HG03066 (cell line): ENCODE results near the gene DCTD.

Experiments
- ATAC-seq: cut with Tn5 transposase; IDR thresholded peaks from one replicate; pipeline ENCODE4 v1.9.1; 2021; ENCODE audit warnings: low read depth; ENCODE audit not compliant: unreplicated experiment

Gene DCTD

GRCh38 chr4:182847576-182848450 lies 69.4 kb downstream of the DCTD start:
- ATAC-seq, result no peak

GRCh38 chr4:182846036-182846435 lies 71.2 kb downstream of the DCTD start:
- no peak for ATAC-seq

GRCh38 chr4:182845618-182846017 lies 71.6 kb downstream of the DCTD start:
- ATAC-seq, result no peak

GRCh38 chr4:182843808-182844325 lies 73.3 kb downstream of the DCTD start:
- ATAC-seq, result no peak

- no peak for ATAC-seq
These were observed 74.3 kb downstream of the DCTD start for GRCh38 chr4:182842759-182843390.

- no peak for ATAC-seq
These were observed 75.0 kb downstream of the DCTD start for GRCh38 chr4:182842104-182842600.

- ATAC-seq, result no peak
These were observed 77.1 kb downstream of the DCTD start for GRCh38 chr4:182840108-182840507.
